Stimulated activated CD8-positive, alpha-beta memory T cell treated with anti-CD3 and anti-CD28 coated beads, Interleukin-7, amount 100 ng/mL, for 4 hours (primary cell): ENCODE data around the gene IL2RG.

Experiments used
- DNase-seq, 2 donors: peaks; one replicate each; pipeline ENCODE4 v3.0.0-alpha.2; 2020; ENCODE audit warnings: low read depth in 2 of 2

IL2RG gene

GRCh38 chrX:71111141-71111843, at the start of gene IL2RG:
Gene IL2RG (minus strand): TSS chrX:71111577. CDS start chrX:71111539, 38 bp downstream.
- DNase-seq = peak; percentile 68 to 83

GRCh38 chrX:71160475-71160874, 49.1 kb upstream of the IL2RG start:
- DNase-seq = no peak

GRCh38 chrX:71159335-71159734, 48.0 kb upstream of the IL2RG start:
- DNase-seq = no peak

- DNase-seq = no peak
Measured at GRCh38 chrX:71158603-71159002, 47.2 kb upstream of the IL2RG start.

- no peak for DNase-seq
Measured at GRCh38 chrX:71154641-71155040, 43.3 kb upstream of the IL2RG start.

DNA sequence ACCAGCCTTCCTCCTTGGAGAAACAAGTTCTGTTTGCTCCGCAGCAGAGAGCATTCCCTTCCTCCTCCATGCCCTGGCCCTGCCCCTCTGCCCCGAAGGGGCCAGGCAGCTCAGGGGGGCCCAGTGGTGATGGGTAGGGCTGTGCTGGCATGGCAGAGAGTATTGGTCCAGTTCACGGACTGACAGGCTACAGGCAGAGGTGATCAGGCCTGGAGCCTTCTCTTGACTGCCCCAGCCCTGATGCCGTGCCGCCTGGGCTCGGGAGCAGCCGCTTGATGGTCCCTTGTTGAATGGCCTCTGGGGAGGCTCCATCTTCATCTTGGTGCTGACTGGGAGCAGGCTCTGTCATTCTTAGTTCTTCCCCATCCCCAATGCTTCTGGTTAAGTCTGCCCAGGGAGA, 42.8 kb upstream of the IL2RG start:
- DNase-seq = no peak

- DNase-seq = no peak
Measured at GRCh38 chrX:71151366-71151765, 40.0 kb upstream of the IL2RG start.

- no peak for DNase-seq
Measured at GRCh38 chrX:71148278-71148663, 36.9 kb upstream of the IL2RG start.

GRCh38 chrX:71147496-71148277, 36.3 kb upstream of the IL2RG start:
- DNase-seq = no peak

DNA sequence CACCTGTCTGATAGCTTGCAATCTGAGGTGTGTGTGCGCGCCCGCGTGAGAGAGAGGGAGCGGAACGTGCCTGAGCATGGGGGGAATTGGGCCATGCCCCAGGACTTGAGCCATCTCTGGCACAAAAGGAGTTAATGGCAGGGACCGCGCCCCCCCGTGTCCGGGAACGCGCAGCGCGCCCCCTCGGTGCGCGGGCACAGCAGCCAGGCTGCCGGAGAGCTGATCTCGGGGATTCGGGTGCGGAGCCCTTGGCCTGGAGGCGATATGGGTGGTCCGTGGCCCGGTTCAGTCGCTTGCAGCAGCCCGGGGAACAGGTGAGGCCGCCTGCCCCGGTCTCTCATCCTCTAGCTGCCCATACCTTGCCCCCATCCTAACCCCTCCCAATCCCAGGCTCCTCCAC, 33.3 kb upstream of the IL2RG start, which contains the start of gene NLGN3:
NLGN3 (plus strand) TSS at position 191 of the 400 bp plus-strand sequence. CDS start 2,909 bp downstream, outside the sequence.
- no peak for DNase-seq

GRCh38 chrX:71143508-71143907, 32.1 kb upstream of the IL2RG start:
- no peak for DNase-seq

GRCh38 chrX:71140440-71140839, 29.1 kb upstream of the IL2RG start:
- no peak for DNase-seq

- no peak for DNase-seq
Measured at GRCh38 chrX:71131510-71131909, 20.1 kb upstream of the IL2RG start.

DNA sequence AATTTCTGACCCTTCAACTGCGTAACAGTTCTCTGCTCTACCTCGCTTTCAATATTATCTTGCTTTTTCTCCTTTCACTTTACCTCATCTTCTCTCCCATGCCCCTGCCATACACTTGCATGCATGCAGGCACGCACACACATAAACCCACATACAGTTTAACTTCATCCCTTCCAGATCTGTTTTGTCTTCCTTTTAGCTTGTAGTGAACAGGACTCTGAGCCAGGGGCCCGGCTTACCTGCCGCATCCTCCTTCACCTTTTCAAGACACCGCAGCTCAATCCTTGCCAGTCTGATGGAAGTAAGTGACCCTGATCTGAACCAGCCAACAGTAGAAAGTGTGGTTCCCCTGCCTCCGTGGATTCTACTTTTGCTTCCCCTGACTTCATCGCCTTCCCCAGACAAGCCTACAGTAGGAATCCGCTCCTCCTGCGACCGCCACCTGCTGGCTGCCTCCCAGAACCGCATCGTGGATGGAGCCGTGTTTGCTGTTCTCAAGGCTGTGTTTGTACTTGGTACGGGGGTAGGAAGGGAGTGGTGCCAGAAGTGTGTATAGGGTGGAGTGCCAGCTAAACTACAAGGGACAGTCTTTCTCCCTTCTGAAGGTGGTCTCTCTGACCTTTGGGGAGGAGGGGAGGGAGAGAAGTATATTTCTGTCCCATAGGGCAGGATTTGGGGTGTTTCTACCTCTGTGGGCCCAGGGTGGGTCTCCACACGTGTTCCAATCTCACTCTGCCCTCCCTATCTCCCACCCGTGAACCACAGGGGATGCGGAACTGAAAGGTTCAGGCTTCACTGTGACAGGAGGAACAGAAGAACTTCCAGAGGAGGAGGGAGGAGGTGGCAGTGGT, 17.8 kb upstream of the IL2RG start:
- peak; percentile 59 for DNase-seq

DNA sequence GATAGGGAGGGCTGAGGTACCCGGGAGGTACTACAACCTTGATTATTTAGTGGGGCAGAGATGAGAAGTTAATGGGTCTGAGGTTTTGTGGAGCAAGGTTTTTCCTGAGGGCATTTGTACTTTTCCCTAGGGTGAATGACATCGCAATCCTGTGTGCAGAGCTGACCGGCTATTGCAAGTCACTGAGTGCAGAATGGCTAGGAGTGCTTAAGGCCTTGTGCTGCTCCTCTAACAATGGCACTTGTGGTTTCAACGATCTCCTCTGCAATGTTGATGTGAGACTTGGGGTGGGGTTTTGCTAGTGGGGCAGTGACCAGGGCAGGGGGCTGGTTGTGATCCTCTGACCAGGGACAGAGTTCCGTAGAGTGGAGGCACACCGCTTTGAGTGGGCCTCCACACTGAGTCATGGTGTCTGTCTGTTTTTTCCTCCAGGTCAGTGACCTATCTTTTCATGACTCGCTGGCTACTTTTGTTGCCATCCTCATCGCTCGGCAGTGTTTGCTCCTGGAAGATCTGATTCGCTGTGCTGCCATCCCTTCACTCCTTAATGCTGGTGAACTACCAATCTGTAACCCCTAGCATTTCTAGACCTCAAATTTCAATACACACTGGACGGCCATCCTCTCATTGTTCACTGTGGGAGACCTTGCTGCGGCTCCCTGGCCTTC, 16.9 kb upstream of the IL2RG start:
- no peak for DNase-seq

GRCh38 chrX:71118985-71119535, 7.7 kb upstream of the IL2RG start:
- DNase-seq = no peak

GRCh38 chrX:71118032-71118984, 6.9 kb upstream of the IL2RG start, which contains the start of gene MED12:
Gene MED12 (plus strand): TSS chrX:71118596. CDS start chrX:71118755, 159 bp downstream.
- DNase-seq = peak; percentile 52 to 71

DNA sequence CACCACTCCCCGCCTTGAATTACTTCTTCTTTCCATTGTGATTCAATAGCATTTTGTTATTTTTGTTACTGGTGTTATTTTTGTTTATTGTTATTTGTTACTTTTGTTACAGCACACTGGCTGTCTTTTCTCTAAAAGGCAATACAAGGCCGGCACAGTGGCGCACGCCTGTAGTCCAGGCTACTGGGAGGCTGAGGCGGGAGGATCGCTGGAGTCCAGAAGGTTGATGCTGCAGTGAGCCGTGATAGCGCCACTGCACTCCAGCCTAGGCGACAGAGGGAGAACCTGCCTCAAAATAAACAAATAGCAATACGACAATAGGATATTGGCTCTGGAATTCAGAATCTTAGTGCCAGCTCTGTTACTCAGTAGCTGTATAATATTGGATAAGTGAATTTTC, 6.0 kb upstream of the IL2RG start:
- DNase-seq = no peak

DNA sequence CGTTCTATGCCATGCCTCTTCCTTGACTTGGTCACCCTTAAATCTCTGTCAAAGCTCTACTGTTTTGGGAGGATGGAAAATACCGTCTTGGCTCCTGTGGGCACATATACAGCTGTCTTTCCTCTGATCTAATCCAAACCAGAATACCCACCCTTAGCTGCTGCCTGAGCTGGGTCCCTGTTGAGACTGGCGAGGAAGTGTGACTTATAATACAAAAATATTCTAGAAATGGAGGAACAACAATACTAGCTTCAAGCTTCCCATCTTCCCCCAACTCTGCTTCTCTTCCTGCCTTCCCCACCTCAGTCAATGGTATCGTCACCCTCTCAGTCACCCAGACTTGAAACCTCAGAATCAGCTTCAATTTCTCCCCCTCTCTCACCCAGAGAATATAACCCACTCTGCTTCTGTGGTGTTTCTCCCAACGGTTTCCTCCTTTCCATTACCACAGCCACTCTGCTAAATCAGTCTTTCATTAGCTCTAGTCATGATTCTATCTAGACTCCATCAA, 599 bp upstream of the IL2RG start:
- no peak for DNase-seq

DNA sequence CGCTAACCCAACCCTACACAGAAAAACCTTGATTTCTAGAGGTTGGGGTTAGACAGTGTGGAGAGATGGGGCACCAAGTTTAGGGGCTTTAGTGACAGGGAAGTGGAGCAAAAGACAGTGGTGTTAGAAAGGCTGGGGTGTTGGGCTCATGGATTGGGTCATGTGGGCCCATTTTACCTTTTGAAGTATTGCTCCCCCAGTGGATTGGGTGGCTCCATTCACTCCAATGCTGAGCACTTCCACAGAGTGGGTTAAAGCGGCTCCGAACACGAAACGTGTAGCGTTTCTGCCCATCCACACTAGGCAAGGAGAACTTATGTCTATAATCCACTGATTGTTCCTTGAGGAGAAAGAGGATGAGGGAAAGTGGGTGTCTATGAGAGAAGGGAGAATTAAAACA, 2.3 kb downstream of the IL2RG start:
- DNase-seq = no peak
